ENCODE results near the gene OTOF.

- TF ChIP-seq, protein P1, sequence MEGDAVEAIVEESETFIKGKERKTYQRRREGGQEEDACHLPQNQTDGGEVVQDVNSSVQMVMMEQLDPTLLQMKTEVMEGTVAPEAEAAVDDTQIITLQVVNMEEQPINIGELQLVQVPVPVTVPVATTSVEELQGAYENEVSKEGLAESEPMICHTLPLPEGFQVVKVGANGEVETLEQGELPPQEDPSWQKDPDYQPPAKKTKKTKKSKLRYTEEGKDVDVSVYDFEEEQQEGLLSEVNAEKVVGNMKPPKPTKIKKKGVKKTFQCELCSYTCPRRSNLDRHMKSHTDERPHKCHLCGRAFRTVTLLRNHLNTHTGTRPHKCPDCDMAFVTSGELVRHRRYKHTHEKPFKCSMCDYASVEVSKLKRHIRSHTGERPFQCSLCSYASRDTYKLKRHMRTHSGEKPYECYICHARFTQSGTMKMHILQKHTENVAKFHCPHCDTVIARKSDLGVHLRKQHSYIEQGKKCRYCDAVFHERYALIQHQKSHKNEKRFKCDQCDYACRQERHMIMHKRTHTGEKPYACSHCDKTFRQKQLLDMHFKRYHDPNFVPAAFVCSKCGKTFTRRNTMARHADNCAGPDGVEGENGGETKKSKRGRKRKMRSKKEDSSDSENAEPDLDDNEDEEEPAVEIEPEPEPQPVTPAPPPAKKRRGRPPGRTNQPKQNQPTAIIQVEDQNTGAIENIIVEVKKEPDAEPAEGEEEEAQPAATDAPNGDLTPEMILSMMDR (conservative IDR thresholded peaks at IDR 0.05), result no peak
- no peak for TF ChIP-seq EZH2 (IDR thresholded peaks at IDR 0.05; ENCODE audit: low read depth)
Measured at GRCh38 chr2:26458365-26459042, 19.4 kb downstream of the OTOF start.

All from PC-9 (cell line).